NT2/D1 (cell line): ENCODE measurements around the gene DHFR2.

Experiments used
- SUZ12 ChIP-seq: IDR thresholded peaks from 2 replicates; pipeline ENCODE4 v1.6.1; 2011; ENCODE audit not compliant: insufficient read length, insufficient read depth; ENCODE audit errors: extremely low read depth
- ZNF274 ChIP-seq: IDR thresholded peaks from 2 replicates; pipeline ENCODE4 v1.6.1; 2011; ENCODE audit warnings: mild to moderate bottlenecking, low read depth, low read length

DNA sequence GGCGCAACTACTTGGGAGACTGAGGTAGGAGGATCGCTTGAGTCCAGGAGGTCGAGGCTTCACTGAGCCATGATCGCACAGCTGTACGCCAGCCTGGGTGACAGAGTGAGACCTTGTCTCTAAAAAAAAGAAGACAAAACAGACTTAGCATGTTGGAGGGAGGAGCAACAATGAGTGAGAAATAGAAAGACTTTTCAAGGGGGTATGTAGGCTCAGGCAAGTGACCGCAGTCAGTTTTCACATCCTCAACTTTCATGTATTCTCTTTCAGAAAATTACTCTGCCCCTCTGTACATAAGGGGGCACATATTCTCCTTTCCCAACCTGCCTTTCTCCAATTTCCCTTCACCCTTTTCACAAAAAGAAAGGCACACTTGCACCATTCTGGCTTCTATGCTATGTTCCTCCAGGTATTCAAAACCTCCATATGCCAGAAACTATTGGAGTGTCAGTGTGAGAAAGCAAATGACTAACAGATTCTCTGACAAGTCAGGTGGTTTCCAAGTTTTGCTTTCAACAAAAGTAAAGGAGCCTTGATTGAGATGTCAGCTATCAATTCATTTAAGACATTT lies 7.7 kb upstream of the DHFR2 start:
- TF ChIP-seq SUZ12, result no peak
- no peak for TF ChIP-seq ZNF274
